GM21825 (cell line): ENCODE measurements around the gene NTNG1.
"Not testable (repeated sequence)": the region's sequence is repeated elsewhere in the genome, so short reads cannot be mapped to it uniquely, and the experiment has no call there.

Experiments
- ATAC-seq: cut with Tn5 transposase; IDR thresholded peaks from one replicate; pipeline ENCODE4 v1.9.1; 2021; ENCODE audit warnings: mild to moderate bottlenecking, moderate library complexity; ENCODE audit not compliant: unreplicated experiment

The NTNG1 gene

DNA sequence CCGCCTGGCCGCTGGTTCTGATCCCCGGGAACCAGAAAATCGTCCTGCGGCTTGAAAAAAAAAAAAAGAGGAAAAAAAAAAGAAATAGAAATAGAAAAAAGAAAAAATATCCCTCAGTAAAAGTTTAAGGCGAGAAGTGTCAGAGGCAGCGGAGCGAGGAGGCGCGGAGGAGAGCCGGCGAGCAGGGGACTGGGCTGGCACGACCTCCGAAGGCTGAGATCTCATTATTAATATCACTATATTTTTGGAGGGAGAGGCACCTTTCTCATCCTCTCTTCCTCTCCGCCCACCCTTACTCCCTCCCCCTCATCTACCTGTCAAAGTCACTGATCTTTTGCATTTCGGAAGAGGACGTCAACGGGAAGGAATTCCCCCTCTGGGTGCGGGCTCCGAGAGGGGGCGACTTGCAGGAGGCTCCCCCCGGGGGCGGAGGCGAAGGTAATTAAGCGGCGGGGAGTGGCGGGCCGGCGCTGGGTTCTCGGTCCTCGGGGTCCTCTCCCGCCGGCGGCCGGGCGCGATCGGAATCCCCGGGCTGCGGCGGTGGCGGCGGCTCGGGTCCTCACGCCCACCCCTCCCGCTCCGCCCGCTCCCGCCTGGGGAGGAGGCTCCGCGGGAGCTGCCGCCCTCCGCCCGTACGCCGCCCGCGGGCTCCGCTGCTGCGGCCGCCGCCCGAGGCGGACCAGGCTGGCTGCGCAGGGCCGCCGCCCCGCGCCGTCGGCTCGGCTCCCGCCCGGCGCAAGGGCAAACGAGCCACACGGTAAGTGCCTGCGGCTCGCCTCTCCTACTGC is at the start of gene NTNG1:
Gene NTNG1, plus strand, starts transcription at position 337 of the 788 bp plus-strand sequence.
- no peak for ATAC-seq

DNA sequence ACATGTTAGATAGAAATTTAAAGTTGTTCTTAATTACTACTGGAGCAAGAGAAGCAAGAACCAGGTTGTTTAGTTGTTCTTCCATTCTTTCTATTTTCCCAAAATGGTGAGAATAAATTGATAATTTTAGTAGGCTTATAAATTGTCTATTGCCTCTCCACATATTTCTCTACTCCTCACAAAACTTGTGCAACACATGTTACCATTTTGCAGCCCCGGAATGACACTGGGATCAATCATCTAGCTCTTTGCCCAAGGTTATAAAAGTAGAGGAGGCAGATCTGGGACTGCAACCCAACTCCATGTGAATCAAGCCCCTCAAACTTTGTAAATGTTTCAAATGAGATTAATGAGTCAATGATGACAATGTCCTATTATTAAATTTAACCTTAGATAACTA is 49.4 kb upstream of the NTNG1 start:
- ATAC-seq: no peak

DNA sequence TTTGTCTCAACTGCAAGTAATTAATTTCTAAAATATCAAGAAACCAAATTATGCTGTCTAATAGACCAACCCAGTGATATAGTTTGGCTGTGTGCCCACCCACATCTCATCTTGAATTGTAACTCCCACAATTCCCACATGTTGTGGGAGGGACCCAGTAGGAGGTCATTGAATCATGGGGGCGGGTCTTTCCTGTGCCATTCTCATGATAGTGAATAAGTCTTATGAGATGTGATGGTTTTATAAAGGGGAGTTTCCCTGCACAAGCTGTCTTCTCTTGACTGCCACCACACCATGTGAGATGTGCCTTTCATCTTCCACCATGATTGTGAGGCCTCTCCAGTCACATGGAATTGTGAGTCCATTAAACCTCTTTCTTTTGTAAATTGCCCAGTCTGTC is 47.4 kb upstream of the NTNG1 start:
- ATAC-seq: not testable (repeated sequence)

DNA sequence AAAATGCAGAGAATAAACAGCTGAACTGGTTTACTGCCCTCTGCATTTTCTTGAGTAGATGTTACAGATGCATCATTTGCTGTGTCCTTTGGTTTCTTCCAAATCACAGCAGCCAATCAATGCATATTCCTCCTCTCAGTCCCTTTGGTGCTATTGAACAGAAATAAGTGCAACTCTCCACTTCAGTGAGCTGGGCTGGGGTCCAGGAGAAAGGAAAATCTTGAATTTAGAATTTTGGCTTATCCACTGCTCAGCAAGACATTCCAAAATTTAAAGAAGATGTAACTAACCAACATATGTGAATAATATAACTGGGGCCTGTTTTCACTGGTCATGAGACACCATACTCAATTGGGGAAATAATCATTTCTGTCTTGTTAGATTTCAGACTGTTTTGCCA is 45.2 kb upstream of the NTNG1 start:
- no peak for ATAC-seq

DNA sequence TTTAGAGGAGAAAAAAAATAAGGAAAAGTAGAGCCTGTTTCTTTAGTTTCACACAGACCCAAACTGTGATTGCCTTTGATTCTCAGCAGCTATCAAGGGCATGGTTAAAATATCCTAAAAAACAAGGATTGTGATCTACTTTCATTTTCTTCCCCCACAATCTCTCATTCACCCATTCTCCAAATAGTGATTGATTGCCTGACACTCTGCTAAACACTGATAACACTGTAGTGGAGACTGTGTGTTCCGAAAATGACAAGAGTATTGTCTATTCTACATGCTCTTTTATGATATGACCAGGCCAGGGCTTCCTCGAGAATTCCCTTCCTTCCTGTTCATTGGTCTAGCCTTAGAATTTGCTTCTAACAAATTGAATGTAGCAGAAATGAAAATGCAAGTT is 44.1 kb upstream of the NTNG1 start:
- no peak for ATAC-seq

DNA sequence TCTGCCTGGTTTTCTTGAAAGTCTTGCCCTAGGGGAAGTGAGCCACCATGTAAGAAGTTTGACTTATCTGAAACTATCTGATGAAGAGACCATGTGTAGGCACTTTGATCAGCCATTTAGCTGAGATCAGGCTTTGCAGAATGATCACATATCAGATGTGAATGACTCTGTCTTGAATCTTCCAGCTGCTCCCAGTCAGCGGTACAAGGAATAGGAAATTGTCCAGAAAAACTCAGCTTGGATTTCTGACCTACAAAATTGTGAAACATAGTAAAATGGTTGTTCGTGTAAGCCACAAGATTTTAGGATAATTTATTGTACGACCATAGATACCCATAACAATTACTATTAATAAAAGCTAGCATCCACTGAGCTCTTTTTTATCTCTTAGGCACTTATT is 41.9 kb upstream of the NTNG1 start:
- no peak for ATAC-seq

DNA sequence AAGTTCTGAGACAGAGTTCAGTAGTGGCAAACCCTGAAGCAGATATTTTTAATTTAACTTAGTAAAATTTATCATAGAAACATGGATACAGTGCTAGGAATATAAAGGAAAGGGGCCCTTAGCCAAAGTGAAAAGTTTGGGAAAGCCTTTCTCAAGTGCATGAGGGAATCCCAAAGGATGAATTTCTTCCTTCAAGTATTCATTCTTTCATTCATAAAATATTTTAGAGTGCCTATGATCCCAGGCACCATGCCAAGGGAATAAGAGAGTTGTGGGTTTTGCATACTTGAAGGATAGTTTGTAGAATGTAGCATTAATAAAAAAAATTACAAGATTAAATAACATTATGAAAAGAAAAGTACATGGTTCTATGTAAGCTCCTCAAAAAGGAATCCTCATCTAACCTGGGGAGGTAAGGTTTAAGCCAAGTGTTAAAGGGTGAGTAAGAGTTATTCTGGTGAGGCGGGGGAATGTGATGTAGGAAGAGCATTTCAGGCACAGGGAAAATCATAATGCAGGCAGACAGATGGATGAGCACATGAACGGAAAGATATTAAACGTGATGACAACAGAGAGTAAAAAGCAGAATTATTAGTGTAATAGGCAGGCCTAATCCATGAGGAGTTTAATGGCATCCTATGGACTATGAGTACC is 40.4 kb upstream of the NTNG1 start:
- no peak for ATAC-seq

DNA sequence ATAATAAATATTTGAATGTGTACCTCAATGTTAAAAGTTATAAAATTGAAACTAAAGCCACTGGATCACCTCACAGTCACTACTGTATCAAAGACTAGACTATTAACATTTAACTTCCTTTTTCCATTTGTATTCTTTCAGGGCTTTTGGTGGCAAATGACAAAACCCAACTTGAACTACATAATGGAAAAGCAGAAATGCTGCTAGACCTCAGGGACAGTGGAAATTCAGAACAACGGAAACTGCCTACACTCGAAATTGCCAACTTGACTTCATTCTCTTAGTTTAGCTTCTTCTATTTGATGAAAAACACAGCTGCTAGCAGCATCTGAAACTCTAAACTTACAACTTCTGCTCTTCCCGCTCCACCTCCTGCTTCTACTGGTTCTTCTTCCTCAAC is 34.9 kb upstream of the NTNG1 start:
- ATAC-seq: no peak

DNA sequence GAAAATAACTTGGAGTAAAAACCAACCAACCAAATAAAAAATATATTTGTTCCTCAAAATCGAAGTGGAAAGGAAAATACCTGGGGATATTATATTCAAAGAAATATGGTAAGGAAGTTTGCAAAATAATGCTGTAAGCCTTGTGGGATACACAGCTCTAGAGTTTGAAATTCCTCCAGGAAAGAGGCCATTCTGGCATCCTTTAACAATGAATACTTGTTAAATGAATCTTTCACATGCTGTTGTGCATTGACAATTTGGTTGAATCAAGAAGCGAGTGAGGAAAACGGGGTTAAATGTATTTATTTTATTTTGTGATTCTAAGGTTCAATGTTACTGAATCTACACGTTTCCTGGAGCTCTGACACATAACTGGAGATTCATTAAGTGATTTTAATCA is 30.5 kb upstream of the NTNG1 start:
- no peak for ATAC-seq

DNA sequence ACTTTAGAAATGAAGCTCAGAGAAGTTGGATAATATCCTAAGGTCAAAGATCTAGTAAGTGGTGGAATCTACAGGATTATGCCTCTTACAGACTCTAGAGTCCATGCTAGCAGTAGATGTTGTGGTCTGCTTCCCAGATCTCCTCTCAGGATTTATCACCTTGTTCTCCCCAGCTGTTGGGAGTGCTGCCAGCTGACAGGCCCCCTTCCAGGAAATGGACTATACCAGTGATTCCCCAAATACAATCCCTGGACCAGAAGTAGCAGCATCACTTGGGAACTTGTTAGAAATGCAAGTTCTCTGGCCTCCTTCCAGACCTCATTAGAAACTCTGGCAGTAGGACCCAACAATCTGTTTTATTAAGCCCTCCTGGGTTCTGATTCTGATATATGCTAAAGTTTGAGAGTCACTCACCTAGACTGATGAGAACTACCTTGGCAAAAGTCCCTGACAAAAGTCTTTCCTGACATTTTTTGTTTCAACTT is 24.5 kb upstream of the NTNG1 start:
- ATAC-seq: no peak

DNA sequence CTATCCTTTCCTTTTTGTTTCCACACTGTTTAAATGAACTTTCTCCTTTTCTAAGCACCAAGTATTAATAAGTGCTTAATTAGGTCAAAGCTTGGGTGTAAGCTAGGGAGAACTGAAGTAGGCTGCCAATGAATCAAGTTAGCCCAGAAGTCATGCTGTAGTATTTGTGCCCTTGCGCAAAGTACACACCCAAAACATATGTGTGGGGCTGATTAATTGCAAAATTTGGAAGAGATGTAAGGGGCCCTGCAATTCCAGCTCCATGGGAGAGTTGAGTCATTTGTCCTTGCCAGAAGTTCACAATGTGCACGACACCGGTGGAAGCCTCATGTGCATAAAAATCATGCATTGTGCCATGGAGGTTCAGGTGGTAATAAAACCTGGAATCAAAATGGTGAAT is 18.6 kb upstream of the NTNG1 start:
- no peak for ATAC-seq

DNA sequence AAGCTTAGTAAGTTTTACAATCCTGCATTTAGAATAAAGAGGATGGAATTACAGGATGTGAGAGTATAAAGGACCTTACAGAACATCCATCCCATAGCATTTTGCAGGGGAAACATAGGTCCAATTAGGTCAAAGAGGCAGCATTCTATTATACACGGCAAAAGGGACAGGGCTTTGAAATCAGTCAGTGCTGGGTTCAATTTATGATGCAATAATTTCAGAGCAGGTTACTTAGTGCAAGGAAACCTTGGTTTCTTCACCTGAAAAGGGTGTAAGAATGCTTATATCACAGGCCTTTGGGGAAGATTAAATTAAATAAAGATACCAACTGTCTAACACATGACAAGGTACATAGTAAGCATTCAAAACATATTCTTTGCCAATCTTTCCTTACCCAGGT is 17.1 kb upstream of the NTNG1 start:
- ATAC-seq: no peak

DNA sequence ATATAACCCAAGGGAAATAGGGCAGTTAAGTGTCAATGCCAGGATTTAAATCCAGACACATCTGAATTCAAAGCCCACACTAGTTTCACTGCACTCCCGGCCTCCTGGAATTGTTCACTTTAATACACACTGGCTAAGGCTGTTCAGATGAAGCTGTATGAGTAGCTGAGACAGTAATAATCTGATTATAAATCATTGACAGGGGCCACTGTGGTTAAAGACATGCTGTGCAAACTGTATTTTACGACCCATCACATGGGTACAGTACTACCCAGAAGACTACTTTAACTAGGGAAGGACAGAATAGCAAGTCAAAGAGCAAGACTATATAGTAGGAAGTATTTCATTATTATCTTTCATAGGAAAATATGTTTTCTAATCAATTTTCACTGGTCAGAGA is 16.1 kb upstream of the NTNG1 start:
- no peak for ATAC-seq

DNA sequence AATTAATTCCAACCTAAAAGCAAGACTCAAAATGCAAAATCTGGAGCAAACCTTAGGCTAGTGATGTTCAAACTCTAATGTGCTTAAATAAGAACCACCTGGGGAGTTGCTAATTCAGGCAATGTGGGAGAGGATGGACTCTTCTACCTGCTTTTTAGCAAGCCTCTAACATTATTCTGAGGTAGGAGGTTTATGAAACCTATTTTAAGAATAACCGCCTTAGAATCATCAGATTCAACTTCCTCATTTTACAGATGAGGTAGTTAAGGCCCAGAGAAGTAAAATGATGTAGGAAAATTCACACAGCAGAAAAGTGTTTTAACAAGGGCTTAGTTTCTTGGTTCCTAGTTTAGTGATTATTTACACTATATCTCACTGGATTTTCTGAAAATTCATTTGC is 8.6 kb upstream of the NTNG1 start:
- ATAC-seq: no peak

DNA sequence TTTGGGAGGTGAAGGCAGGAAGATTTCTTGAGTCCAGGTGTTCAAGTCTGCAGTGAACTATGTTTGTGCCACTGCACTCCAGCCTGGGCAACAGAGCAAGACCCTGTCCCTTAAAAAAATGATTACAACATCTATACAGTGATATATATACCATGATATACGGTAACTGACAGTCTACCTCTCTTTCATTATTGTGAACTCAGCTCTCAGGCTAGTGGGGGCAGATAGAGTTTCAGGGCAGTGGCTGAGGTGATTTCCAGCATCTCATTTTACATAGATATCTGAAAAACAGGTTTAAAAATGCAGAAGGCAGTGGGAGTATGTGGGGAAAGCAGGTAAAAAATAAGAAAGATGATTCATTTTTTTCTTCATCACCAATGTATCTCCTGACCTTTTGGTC is 8.1 kb upstream of the NTNG1 start:
- ATAC-seq: peak; percentile 47

DNA sequence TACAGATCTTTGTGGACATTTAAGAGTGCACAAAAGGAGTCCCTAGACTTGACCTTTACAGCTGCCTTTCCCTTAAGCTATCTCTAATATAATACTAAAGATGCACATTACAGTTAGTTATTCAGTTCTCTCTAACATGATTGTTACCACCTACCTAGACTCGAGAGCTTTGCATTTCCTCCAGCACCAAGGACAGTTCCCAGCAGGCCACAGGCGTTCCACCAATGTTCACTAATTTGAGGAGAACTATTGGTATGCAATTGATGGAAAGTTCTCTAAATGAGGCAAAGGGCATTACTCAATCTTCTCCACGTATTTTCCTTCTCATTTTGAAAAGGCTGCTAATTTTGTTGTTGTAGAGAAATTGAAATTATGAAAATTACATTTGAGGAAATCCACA is 5.4 kb upstream of the NTNG1 start:
- no peak for ATAC-seq

DNA sequence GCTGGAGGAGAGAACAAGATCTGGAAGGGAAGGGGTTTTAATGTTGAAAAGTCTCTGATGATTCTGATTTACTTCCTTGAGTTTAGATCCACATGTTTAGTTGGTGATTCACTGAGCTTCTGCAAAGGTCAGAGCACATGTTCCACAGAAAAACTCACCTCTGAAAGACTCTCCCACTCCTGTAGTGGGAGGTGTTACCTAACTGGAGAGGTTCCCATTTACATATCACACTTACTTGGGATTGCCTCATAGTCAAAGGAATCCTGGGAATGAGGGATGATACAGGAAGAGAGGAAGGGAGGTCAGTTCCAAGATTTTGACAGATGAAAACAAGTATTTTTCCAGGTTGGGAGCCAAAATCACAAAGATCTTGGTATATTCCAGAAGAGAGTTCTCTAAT is 2.7 kb upstream of the NTNG1 start:
- no peak for ATAC-seq

DNA sequence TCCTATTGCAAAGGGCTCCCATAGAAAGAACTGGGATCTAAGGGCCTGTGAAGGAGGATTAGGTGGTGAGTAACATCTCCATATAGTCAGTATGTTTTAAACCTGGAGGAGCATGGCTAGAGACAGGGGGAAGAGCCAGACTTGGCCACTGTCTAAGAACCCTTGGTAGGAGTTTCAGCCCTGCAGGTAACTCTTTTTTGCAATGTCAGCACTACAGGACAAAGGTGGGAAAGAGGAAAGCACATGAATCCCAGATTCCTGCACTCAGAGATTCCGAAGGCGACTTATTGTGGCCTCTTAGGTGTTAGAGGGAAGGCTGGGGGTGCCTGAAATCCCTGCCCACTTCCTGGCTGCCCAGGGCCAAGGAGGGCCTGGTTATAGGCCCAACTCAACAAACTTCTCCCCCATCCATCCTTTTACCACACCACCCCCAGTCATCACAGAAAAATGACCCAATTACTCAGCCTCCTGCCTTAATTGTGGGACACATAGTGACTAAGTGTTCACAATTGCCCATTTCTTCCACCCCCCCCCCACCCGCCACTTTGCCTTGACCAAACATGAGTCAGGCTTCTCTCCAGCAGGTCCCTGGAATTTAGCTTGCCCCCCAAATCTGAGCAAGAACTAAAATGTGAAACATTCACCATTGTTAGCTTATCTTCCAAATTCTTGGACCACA is 1.9 kb upstream of the NTNG1 start:
- ATAC-seq: no peak

DNA sequence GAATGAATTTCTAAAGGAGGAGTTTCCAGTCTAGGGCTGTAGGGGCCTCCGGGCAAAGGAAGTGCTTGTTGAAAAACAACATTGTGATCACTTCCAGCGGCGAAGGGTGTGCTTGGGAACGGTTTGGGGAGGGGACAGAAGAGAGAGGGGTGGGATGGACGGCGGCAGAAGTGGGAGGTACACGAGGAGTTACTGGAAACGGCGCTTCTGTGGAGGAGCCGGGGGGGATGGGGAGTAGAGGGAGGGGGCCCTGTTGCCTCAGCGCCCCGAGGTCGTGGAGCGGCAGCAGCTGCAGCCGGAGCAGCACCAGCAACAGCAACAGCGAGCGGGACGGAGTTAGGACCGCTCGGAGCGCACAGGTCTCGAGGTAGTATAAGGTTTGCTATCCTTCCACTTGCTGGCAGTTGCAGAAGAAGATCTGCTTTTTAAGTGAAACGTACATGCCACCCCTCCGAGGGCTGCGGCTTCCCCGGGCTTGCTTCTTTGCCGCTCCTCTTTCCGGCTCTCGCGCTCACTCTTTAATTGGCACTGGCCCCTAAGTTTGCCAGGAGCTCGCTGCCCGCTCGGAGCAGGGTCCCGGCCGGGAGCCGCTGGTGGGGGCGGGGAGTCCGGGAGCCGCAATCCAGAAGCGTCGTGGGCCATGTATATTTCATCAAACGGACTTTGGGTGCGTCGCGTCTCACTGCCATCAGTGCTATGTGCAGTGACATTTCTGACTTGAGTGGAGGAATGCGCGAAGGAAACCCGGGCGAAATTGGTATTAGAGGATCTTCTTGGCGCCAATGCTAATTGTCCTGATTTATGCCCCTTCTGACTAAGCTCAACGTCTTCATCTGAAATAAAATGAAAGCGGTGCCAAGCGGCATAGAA is 771 bp upstream of the NTNG1 start:
- ATAC-seq: no peak

DNA sequence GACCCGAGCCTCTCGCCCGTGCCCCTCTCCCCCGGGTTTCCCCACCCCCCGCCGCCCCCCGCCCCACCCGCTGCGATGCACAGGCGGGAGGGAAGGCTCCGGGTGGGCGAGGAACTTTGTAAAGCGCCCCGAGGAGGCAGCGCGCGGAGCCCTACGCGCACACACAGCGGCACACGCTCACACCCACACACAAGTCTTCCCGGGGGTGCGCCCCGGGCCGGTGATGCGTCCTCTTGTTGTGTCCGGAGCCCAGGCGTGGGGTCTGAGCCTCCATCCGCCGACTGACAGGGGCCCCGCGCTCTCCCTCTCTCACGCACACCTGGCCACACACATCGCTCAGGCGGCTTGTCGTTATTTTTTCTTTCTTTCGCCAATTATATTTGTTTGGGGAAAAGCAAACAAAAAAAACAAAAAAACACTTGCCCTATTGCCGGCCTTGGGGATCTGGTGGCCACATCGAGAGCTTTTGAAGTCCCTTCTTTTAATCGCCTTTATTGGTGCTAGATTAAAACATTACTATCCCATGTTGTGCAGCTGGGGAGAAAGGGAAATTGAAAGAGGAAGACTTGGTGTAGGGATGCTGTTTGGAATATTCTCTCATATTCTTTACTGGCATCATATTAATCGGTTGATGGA is 770 bp downstream of the NTNG1 start:
- no peak for ATAC-seq

DNA sequence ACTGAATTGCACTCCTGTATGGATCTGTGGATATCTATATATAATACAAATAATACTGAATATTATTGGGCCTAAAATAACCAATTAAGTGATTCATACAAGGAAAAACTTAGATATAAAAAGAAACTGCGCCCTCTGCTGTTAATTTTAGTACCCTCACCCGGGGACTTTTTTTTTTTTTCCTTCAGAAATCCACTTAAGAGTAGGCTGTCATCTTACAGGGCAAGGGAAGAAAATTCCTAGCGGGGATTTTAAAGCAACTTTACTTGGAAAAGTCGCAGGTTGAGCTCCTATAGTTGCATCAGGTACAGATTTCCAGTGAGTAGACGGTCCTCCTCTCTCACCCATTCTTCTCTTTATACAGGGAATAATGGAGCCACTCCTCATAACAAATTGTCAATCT is 1.3 kb downstream of the NTNG1 start:
- ATAC-seq: no peak
